Right lobe of liver (tissue), 4 donors: ENCODE results near the gene GNPAT.

Source experiments
- POLR2A ChIP-seq: fragments of 450-650 bp; IDR thresholded peaks from one replicate; pipeline ENCODE4 v1.6.1; 2017; ENCODE audit warnings: antibody characterized with exemption, mild to moderate bottlenecking
- TF ChIP-seq, protein P1 (sequence below), 4 donors: fragments of 200-600 bp in 3 of 4; fragments of 450-650 bp in 1 of 4; IDR thresholded peaks; one replicate each; pipeline versions ENCODE4 v1.5.1 to v1.8.0; 2016 to 2022; ENCODE audit warnings: antibody characterized with exemption in 4 of 4, mild to moderate bottlenecking in 2 of 4
- donor health status: DM: no; HTN: no; CAD: no.
- donor health status: DM: no; HTN: no; CAD: no.
- donor health status: DM: no; HTN: yes; CAD: no.

- TF ChIP-seq, protein P1, sequence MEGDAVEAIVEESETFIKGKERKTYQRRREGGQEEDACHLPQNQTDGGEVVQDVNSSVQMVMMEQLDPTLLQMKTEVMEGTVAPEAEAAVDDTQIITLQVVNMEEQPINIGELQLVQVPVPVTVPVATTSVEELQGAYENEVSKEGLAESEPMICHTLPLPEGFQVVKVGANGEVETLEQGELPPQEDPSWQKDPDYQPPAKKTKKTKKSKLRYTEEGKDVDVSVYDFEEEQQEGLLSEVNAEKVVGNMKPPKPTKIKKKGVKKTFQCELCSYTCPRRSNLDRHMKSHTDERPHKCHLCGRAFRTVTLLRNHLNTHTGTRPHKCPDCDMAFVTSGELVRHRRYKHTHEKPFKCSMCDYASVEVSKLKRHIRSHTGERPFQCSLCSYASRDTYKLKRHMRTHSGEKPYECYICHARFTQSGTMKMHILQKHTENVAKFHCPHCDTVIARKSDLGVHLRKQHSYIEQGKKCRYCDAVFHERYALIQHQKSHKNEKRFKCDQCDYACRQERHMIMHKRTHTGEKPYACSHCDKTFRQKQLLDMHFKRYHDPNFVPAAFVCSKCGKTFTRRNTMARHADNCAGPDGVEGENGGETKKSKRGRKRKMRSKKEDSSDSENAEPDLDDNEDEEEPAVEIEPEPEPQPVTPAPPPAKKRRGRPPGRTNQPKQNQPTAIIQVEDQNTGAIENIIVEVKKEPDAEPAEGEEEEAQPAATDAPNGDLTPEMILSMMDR (IDR thresholded peaks at IDR 0.05), result no peak
- TF ChIP-seq POLR2A, result no peak
Observed at GRCh38 chr1:231266811-231267322, 25.9 kb downstream of the GNPAT start.
